CD4-positive, alpha-beta T cell treated with Interleukin-4 for 4 hours (primary cell): ENCODE measurements around the gene AUTS2.
"Not testable (repeated sequence)": the region's sequence is repeated elsewhere in the genome, so short reads cannot be mapped to it uniquely, and the experiment has no call there.

Source experiments
- DNase-seq: peaks from one replicate; pipeline ENCODE4 v3.0.0-alpha.2; 2020

Gene AUTS2

DNA sequence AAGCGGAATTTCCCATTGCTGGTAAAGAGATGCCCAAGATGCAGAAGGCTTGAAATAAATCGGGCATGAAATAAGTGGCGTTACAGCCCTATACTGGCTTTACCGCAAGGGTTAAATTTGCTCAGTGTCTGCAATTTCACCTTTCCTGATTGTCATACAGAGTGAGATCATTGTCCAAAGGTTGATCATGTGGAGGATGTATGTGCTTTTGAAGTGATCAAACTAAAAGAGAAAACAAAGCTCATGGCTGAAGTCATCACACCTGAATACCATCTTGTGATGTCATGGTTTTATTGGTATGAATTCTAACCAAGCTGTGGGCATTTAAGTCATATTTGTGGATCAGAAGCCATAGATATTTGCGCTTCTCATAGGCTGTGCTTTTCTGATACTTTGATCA, 635.5 kb downstream of the AUTS2 start:
- no peak for DNase-seq

DNA sequence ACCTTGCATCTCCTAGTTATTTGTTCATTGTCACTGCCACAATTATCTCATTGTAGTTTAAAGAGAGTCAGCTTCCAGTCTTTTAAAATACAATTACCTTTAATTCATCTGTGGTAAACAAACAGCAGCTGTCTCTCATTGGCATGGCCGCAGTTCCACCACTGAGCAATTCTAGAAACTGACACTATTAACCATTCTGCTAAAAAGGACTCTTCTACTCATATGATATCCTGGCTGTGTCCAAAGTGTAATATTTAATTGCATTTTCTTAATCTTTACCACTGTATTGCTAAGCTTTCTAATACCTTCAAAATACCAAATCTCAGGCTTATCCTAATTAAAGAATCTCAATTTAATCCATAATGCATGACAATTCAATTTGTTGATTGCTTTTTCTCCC, 639.0 kb downstream of the AUTS2 start:
- no peak for DNase-seq

DNA sequence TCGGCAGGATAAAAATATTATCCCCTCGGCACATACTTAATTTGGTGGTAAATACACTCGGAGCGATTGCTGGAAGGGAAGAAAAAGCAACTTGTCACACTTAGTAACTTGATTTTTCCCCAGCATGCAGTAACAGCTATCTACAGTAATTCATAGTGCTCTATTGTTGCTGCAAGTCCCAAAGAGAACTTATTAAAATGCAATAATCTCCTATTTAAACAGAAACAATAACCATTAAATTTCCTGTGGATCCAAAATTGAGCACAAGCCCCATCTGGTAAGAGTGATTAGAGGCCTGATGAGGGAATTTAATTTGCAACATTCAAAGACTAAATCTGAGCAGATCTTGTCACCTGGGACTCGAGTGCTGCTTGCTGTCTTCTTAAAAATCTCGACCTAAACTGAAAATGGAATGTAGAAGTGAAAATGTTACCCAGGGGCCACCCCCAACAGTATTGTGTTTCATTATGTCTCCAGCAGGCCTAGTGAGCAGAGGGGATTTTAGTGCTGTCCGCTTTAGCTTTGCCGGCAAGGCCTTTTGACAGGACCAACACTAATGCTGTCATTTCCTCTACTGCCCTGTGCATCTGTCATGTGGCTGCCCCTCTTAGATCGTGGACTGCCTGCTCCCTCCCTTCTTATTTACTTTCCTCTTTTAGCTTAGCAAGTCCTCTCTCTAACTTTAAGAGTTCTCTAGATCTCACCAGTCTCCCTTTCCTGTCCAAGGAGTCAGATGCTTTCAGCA, 639.7 kb downstream of the AUTS2 start:
- DNase-seq, result no peak

DNA sequence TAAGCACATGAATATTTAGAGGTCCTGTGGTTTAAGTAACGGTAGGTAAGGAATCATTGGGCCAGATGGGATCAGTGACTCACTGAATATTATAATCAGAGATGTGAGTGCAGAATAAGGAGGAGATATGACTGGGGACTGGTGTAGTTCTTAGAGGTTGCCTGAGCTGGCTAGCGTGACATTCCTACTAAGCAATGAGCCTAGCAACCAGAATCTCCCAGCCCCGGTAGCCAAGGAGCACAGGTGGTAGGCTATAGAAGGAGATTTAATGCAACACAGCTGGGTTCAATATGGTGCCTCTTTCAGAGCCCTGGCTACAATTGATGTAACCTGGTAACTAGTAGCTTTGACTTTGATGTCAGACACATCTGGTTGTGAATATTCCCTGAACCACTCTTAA, 641.6 kb downstream of the AUTS2 start:
- no peak for DNase-seq

DNA sequence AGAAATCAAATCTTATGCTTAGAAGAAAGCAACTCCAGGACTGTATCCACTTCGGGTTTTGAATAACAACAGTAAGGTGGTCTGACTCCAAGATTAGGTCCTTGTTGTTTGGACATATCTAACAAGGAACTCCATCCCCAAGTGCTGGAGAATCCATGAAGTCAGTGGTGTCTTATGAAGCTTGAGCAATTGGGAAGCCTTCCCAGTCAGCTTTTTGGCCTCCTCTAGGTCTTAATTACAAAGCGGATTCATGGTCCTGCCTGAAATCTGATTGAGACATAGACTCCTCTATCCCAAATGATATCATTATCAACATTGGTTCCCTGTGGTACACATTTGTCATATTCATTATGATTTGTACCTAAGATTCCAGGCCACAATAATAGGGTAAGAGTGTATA, 642.6 kb downstream of the AUTS2 start:
- no peak for DNase-seq

DNA sequence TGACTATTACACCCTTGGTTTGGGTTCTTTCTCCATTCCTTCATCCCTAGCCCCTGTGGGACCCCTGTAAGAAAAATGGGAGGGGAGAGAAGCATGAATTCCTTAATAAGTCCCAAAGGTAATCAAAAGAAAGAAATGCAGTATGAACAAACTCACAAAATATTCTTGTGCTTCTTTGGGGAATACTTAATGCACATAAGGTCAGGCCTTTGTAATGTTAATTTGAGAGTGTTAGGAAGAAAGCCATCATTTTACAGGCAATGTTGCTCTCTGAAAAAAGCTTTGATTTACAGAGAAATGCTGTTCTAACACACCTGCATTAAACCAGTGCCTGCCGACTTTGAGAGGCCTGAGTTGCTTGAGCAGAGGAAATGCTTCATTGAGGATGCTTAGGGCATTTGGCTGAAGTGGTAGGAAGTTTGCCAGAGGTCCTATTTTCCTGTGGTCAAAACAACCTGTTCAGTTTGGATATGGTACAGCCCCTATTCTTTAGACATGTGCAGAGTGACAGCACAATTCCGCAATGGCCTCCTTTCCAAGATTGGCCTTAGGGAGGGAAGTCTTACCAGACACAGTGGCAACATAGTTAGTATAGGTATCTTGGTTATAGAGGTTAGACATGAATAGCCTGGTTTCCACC, 643.4 kb downstream of the AUTS2 start:
- DNase-seq, result no peak

DNA sequence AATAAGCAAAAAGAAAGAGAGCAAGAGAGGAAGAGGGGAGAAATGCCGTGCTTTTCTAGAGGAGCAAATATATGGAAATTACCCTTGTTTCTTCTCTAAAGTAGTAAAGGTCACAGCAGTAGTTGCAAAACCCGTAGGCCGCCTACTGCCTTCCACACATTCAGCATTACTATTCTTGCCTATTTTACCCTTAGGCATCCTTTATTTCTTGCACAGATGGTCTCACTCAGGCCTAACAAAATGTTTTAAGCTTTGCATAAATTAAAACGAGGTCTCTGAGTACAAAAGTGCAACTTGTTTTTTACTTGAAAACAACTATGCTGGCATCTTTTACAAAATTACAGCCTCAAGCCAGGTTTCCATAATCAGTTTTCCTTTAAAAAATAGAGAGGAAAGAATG, 644.6 kb downstream of the AUTS2 start:
- no peak for DNase-seq

DNA sequence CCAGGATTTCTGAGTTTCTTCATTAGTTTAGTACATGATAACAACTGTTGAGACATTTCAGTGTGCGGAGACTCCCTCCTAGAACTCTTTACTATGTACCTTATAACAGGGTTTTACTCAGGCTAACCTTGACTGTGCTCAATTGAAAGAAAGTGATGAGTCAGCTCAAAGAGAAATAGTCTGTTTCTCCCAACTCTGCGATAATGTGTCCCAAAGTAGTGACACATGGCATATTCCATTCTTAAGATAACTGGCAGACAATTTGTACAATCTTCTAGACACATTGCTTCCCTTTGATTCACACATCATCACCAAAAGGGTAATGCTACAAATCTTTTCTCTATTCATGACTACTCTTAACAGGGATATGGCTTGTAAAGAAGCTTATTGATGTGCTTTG, 645.2 kb downstream of the AUTS2 start:
- no peak for DNase-seq

DNA sequence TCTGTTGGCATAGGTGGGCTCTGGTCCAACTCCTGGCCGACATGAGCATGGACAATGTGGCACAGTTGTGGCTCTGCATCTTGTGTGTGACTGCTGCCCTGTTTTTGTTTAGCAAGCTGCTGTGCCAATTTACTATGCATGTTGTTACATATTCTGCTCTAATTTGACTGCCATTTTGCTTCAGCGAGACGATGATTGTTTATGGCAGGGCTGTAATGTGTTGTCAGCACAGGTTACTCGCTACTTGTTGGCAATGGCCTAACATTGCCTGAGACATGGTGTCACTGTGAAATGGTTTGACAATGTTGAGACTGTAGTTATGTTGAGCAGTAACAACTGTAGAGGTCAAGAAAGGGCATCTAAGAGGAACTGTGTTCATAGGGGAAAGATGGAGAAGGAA, 659.6 kb downstream of the AUTS2 start:
- DNase-seq, result no peak

DNA sequence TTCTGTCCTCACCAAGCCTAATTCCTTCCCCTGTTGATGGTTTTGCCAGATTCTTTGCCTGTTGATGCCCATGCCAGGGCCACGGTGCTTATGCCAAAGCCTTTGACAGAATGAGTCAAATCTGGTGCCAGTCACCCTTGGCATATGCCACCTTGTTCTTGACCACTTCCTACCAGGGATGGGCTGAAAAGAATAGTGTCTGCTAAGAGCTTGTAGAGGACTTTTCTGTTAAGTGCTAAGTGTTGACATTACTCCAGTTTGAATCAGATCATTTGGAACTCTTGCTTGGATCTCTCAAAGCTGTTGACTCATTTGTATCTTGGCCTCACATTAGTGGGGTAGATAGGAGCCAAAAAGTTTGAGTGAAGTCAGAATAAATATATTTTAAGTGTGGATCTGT, 661.2 kb downstream of the AUTS2 start:
- DNase-seq, result no peak

DNA sequence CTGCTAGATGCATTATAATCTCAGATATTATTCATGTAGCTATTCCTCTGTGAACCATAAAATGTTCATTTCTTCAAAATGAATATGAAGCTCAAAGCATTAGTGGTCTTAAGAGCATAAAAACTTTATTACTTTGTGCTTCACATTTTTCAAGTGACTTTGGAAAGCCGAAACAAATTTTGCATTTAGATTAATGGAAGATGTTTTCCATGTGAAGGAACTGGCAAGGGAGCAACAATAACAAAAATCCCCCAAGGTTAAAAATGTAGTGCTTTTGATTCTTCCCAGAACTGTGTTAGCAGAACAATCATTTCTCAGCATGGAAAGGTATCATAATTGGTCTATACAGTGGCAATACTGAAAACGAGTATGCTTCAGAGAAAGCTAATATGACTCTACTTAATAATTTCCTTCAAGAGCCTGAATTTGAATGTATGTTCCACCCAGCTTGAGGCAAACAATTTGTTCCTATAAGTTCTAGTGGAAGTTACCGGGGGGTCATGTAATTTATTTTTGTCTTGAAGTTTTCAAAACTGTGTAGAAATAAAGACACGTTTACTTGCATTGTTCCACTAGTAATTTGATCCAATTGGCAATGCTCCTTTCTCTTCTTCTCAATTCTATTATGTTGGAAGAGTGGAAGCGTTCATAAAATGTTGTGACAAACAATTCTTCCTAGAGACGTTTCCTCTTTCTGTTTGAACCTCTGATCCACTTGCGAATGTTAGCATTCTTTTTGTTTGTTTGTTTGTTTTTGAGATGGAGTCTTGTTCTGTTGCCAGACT, 665.4 kb downstream of the AUTS2 start:
- no peak for DNase-seq

DNA sequence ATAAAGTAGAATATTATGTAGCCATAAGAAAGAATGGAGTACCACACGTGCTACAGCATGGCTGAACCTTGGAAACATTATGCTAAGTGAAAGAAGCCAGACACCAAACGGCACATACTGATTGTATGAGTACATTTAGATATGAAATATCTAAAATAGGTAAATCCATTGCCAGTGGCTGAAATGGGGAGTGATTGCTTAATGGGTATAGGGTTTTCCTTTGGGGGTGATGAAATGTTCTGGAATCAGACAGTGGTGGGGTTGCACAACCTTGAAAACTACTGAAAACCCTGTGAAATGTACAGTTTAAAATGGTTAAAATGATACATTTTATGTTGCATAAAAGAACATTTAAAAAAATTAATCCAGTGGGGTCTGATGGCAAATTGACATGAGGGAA, 667.9 kb downstream of the AUTS2 start:
- no peak for DNase-seq

DNA sequence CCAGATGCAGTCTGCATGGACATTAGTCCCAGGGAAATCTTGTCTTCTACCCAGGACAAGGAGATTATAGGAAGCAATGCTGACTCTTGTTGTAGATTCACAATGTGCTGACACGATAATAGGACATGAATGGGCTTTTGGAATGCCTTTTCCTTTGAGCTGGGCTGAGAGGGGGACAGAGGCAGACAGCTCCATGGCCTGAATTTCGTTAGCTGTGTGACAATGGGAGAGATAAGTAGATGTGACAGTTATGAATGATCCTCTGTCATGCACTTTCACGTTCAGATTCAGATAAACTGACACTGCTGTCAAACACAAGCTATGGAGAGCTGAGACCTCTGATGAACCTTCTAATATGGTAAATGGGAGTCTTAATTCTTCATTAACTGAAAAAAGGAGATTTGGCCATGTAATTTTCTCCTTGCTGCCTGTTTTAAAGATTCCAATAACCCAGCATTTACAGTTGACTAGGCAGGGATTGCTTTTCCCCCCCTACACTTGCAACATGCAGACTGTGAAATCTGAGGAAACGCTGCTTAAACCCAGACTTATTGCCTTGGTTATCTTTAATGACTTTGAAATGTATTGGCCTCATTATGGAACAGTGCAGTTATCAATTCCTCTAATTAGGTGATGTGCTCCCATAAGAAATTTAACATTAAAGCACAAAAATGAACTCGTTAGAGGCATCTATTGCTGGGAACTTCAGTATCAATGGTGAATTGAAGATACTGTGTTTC, 669.3 kb downstream of the AUTS2 start:
- no peak for DNase-seq

DNA sequence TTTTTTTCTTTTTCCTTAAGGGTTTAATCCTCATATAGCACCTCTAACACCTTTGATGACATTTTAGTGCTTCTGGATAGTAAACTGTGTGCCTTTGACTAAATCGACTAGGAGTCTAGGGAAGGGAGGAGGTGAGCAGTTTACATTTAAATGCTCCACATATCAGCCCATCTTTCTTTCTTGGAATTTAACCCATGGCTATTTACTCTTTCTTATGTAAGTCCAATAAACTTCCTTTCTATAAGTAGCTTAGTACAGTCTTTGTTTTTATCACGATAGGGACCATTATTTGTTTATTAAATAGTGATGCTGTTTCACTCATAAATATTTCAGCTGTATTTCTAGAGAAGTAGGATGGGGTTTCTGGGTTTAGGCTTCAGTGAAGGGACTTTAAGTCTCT, 669.9 kb downstream of the AUTS2 start:
- DNase-seq, result no peak

DNA sequence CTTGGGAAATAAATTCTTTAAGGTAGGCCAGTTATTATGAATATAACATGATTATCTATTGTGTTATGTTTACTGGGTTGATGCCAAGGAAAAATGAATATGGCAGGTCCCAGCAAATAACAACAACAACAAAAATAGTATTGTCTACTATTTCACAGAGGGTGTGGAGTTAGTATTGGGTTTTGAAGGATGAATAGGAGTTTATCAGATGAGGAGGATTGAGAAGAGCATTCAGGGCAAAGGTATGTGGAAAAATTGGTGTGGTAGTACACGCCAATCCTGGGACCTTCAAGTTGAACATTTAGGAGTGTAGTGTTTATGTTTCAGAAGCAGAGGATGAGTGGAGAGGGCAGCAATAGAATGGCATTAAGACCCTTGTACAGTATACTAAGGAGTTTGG, 671.9 kb downstream of the AUTS2 start:
- no peak for DNase-seq

DNA sequence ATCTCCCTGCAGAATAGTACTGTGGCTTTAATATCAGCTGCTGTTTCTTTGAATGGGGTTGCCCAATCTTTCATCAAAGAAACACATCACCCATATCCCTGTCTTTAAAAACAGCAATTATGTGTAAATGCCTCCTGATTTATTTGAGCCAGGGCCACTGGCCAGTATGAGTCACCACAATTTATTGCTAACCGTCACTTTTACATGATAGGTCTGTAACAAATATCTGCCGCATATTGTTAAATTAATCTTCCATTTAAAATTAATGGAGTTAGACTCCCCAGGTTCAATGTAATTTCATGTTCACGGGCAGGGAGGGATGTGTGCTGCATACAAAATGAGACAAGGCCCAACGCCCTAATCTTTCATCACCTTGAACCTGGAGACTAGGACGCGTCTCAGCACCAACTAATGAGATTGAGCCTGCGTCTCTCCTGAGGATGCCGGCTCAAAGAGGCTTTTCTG, 673.4 kb downstream of the AUTS2 start:
- DNase-seq, result no peak

DNA sequence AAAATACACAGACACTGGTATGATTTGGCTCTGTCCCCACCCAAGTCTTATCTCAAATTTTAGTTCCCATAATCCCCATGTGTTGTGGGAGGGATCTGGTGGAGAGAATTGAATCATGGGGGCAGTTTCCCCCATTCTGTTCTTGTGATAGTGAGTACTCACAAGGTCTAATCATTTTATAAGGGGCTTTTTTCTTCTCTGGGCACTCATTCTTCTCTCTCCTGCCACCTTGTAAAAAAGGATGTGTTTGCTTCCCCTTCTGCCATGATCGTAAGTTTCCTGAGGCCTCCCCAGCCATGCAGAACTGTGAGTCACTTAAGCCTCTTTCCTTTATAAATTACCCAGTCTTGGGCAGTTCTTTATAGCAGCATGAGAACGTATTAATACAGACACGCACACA, 677.3 kb downstream of the AUTS2 start:
- DNase-seq, result not testable (repeated sequence)

DNA sequence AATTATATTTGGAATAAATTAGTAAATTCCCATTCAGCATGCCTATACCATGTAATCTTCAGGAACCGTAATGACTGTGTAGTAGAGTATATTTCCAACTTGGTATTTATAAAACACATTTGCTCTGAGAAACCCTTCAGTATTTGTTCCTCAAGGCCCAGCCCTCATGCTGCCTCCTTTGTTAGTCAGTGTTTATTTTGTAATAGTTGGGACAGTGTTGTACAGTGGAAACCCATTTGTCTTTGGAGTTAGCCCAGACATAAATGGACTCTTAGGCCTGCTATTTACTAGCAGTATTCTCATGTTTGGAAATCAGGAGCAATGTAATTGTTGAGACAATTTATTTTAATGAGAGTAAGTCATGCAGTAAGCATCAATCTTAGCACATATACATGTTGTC, 686.9 kb downstream of the AUTS2 start:
- DNase-seq, result no peak

DNA sequence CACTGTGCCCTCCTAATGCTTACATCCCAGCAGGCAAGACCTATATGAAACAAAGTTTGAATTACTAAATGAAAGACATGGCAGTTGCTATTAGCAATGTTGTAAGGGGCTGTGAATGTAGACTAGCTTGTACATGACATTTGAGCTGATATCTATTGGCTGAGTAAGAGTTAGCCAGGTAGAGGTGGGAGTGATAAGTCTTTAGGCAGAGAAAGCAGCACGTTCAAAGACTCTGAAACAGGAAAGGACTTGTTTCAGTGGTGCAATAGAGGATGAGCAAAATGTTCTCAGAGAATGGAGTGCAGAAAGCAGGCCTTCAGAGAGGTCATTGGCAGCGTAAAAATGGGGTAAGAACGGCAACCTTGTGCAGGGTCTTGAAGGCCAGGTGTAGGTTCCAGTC, 687.6 kb downstream of the AUTS2 start:
- DNase-seq, result no peak

DNA sequence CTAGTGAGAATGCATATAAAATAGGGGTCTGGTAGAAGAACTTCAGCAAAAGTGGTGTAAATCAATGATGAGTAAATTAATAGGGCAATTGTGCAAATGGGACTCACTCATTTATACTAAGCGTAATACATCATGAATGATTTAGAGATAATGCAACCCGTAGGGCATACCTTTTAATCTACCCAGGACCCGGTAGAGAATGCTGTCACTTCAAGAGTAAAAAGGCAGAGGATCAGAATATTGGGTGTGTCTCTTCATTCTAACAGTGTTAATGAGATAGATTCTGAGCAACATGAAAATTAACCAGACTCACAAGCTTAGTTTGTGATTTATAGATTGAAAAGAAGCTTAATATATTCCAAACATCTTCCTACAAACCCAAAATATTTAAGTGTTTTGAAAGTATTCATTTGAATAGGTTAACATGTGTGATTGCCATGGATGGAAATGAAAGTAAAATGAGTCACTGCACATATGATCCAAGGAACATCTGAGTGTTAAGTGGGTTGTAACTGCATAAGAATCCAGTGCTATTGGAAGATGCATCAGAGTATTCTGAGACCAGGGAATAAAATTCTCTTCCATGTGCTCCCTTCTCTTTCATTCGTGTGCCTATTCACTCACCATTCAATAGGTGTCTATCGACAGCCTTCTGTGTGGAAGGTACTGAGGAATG, 690.6 kb downstream of the AUTS2 start:
- no peak for DNase-seq

DNA sequence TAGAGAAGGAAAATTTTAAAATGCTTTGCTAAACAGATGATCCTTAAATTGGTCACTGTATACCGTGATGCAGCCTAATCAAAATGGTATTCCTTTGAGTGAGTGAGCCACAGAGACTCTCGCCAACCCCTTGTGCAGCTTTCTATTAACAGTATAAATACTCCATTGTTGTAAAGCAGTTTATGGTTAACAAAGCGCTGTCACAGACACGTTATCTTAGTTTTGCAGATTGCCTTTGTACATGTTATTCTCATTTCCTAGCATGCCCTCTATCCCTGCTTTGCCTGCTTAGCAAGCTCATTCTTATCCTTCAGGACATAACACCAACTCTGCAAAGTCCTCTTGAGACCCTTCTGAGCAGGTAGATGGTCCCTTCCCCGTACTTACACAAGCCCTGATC, 694.4 kb downstream of the AUTS2 start:
- no peak for DNase-seq

DNA sequence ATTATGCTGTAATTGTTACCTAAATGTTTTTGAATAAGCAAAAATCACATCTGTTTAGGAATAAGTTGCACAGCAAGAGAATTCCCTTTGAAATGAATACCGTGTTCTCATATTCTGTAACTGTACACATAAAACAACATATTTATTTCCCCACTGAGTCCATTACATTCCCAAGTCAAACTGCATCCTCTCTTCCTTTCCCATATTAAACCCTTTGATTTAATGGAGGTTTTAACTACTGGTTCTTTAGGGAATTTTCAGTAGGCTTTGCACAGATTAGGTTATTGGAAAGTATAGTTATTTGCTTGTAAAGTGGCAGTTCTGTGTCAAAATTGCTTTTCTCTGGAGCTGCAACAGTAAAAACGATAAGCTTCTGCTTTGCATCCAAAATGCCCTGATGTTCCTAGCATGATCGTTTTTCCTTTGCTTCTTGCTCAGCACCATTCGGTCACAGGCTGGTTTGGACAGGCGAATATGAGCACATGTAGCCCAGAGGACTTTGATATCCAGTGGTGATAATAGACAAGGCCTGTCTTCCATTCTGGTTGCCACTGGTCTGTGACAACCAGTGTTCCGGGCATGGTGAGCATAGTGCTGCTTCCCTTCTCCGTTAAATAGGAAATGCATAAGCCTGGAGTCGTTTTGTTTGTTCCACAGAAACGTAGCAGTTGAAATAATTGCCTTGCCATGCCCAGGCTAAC, 696.1 kb downstream of the AUTS2 start:
- DNase-seq, result no peak
